SW480 (cell line): ENCODE measurements around the gene MECP2.
A peak's percentile ranks its signal among the peaks of the same experiment; 100 is the strongest.
"Not testable (repeated sequence)": the region's sequence is repeated elsewhere in the genome, so short reads cannot be mapped to it uniquely, and the experiment has no call there.

Experiments used
- DNase-seq: peaks from one replicate; pipeline ENCODE4 v3.0.0-alpha.2; 2016; ENCODE audit warnings: low spot score

The MECP2 gene

DNA sequence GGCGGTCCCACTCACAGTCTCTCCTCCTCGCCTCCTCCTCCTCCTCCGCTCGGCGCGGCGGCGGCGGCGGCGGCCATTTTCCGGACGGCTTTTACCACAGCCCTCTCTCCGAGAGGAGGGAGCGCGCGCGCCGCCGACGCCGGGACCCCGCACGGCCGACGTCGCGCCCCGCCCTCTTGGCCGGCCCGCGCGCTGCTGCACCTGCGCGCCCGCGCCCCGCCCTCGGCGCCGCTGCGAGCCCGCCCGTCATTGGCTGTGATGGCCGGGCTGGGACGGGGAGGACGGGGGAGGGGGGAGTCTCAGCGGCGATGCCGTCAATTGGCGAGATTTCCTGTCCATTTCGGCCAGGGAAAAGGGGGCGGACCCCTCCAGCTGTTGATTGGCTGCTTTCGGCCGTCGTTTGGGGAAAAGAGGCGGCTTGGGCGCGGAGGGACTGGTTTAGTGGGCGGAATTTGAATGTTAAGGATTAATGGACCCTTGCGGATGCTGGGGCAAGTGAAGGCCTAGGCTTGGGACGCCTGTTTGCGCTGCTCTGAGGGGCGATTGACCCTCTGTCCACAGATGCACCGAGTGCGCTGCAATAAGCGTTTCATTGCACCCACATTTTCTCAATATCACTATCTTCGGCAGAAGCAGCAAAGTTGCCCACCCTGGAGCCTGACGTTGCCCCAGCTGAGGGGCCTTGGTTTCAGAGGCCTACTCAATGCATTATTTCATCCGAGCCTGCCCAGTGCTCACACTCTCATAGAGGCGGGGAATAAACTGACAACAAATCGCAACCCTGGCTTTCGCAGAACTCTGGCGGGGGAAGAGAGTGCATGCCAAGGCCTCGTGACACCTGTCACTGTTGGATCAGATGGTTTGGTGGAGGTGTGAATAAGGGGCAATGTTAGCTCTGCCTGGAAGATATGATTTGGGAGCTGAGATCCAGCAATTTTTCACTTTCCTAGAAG lies at the start of gene MECP2:
Gene MECP2, minus strand, starts transcription at position 129 of the 953 bp plus-strand sequence.
- DNase-seq = peak; percentile 86

GRCh38 chrX:154144010-154144409 lies 46.5 kb upstream of the MECP2 start, which contains the start of gene OPN1LW:
OPN1LW (plus strand) TSS chrX:154144243; CDS start chrX:154144284, 41 bp downstream.
- DNase-seq = not testable (repeated sequence)

- DNase-seq = no peak
These were observed 45.6 kb upstream of the MECP2 start for GRCh38 chrX:154142950-154143745.

DNA sequence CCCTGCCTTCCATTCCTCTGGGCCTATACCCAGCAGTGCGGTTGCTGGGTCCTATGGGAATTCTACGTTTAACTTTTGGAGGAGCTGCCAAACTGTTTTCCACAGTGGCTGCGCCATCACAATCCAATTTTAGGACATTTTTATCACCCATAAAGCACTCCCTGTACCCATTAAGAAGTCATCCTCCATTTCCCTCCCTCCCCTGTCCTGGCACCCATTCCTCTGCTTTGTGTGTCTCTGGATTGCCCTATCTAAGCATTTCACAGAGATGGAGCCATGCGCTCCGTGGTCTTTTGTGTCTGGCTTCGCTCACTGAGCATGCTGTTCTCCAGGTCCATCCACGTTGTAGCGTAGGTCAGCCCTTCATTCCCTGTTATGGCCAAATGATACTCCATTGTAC lies 44.9 kb upstream of the MECP2 start:
- DNase-seq = no peak

GRCh38 chrX:154140742-154141141 lies 43.2 kb upstream of the MECP2 start:
- DNase-seq = no peak

- no peak for DNase-seq
These were observed 42.7 kb upstream of the MECP2 start for GRCh38 chrX:154140206-154140605.

DNA sequence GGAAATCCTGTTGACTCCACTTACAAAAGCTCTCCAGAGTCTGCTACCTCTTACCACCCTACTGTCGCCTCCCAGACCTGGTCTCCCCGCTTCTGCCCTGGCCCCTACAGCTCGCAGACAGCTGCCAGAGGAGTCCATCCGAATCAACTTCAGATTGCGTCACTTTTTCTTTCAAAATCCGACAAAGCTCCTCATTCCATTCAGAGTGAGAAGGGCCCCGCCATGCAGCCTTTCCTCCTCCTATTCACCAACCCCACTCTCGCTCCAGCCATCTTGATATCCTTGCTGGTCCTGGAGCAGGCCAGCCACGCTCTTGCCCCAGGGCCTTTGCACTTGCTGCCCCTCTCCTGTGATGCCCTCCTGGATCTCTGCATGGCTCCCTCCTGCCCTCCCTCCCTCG lies 41.3 kb upstream of the MECP2 start:
- DNase-seq = no peak

GRCh38 chrX:154136627-154137161 lies 39.2 kb upstream of the MECP2 start:
- DNase-seq = peak; percentile 58

DNA sequence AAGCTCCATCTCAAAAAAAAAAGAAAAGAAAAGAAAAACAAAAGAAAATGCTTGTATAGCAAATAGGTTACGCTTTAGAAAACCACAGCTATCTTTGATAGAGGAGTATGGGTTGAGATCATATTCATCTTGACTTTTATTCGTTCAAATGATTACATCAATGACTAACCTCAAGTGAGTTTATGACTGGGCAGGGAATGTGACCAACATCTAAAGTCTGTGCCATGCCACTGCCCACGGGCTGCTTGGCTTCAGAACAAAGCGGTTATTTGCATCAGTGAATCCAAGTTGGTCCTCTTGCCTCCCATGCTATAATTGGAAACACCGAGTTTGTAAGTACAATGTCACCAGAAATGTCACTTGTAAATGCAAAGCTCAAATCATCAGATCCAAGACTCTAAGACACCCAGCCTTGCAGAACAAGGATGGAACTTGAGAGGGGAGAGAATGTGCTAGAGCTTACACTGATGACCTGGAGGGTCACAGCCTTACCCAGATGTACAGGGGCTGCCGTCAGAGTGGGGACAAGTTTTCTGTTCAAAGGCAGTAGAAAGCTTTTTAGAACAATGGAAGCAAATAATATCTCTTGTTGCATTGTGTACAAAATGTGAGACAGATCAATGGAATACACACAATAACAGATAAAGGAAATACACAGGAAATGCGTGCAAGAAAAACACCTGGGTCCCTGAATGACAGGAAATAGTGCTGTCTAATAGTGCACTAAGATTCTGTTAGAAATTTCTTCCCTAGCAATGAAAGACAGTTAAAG lies 38.1 kb upstream of the MECP2 start:
- peak; percentile 49 for DNase-seq

GRCh38 chrX:154132366-154132765 lies 34.8 kb upstream of the MECP2 start:
- DNase-seq = no peak

DNA sequence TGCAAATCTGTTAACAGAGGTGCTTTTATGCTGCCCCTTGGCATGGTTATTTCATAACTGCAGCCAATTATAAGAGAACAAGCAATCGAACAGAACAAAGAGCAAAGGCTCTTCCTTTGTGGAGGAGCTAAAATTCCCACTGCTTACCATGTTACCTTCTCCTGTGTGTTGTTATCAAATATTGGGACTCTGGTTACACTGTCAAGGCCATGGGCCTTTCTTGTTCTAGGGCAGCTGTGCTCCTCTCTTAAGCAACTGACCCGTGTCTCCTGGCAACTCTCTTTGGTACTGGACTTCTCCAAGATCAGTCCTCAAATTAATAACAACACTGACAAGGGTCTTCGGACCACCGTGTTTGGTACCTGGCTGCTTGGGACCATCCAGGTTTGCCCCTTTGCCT lies 34.4 kb upstream of the MECP2 start:
- DNase-seq = no peak

GRCh38 chrX:154126101-154126500 lies 28.6 kb upstream of the MECP2 start:
- DNase-seq = no peak

DNA sequence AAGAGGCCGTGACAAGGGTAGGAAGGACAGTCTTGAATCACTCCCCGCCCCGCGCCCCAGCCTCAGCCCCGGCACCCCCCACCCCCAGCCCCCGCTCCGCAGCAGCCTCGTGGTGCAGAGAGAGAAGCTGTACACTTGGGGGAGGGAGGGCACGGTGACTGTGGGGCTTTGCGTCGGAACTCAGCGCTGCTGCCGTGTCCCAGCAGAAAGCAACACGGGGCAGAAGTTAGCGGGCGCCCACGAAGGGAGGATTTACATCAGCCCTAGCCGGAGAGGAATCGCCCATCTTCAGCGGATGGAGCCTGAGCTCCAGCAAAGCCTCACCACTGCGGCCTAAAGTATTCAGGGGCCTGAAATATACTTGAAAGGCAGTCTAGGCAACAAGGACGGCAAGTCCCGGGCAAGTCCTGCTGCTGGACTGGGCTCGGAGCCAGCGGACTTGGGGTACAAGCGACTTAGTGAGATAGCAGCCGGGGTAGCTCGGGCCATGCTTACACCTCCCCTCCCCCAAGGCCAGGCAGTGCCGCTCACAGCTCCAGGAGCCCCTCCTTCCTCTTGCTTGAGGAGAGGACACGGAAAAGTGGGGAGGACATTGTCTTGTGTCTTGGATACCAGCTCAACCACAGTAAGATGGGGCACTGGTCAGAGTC lies 28.0 kb upstream of the MECP2 start:
- no peak for DNase-seq

DNA sequence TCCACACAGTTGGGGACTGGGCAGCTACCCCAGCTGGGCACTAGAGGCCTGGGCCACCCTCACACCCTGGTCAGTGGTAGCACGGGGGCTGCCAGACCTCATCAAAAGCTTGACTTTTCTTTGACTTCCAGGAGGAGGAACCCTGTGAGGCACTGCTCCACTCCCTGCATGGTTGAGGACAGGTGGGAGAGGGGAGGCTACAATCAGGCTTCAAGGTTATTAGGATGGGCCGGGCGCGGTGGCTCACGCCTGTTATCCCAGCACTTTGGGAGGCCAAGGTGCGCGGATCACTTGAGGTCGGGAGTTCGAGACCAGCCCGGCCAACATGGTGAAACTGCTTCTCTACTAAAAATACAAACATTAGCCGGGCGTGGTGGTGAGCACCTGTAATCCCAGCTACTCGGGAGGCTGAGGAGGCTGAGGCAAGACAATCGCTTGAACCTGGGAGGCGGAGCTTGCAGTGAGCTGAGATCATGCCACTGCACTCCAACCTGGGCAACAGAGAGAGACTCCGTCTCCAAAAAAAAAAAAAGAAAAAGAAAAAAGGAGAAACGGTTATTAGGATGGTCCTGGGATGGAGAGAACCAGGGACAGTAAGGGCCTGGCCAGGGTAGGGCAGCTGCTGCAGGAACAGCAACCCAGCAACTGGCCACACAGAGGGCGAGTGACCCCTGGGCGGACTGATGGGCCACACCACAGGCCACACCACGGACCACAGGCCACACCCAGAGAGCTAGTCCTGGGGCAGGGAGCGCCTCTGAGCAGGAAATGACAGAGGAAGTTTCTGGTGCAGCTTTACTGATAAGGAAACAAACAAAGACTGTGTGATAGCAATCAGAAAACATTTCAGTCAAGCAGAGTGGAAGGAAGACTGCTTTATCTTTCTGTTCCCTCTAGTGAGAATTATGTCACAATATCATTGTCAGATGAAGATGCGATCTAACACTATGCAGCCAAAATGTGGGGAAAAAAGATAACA lies 26.0 kb upstream of the MECP2 start:
- DNase-seq = peak; percentile 53

- no peak for DNase-seq
These were observed 24.4 kb upstream of the MECP2 start for GRCh38 chrX:154121961-154122360.

DNA sequence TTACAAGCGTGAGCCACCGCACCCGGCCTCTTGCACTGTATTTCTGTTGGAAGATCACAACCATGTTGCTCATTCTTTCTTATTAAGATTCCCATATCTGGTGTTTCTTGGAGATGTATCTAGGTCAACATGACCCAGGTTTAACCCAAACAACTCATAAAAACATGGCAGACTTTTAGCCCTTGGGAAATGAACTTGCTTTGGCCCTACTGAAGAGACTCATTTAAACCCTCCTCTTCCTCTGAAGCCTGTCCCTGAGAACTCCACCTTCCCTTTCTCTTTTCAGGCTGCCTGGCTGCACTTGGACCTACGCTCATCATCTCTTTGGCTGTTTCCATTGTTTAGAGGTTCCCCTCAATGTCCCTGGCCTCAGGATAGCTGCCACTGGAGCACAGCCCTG lies 23.7 kb upstream of the MECP2 start:
- no peak for DNase-seq

- DNase-seq = no peak
These were observed 23.1 kb upstream of the MECP2 start for GRCh38 chrX:154120567-154120966.

GRCh38 chrX:154117566-154117965 lies 20.0 kb upstream of the MECP2 start:
- no peak for DNase-seq

DNA sequence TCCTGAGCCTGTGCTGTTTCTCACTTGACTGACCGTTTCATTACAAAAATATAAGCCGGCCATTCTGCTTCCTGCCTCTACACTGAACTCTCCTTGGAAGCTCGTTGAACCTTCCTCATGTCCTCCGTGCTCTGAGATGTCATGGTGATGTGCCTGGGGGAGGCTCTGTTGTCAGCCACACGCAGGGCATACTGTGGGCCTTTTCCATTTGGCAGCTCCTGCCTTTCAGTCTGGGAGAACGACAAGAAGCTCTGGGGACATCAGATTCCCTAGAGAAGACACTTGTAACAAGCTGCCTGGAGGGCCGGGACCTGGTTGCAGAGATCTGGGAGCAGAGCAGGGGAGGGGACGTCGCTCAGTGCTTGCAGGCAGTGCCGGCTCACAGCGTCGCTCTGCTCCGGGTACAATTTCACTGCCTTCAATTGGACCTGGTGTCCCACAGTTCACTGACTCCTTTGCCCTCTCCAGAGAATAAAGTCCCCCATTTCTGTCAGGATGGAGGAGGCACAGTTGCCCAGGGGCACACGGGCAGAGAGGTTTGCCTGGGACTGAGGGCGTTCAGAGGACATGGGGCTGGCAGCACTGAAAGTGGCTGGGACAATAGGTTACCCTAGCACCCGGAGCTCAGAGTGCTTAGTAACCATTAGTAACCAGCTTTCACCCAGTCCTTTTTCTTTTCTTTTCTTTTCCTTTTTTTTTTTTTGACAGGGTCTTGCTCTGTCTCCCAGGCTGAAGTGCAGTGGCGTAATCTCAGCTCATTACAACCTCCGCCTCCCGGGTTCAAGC lies 19.1 kb upstream of the MECP2 start:
- DNase-seq = no peak
